ENCODE measurements around the gene ADH4.
A peak's percentile ranks its signal among the peaks of the same experiment; 100 is the strongest.
"Not testable (repeated sequence)": the region's sequence is repeated elsewhere in the genome, so short reads cannot be mapped to it uniquely, and the experiment has no call there.

The ADH4 gene

DNA sequence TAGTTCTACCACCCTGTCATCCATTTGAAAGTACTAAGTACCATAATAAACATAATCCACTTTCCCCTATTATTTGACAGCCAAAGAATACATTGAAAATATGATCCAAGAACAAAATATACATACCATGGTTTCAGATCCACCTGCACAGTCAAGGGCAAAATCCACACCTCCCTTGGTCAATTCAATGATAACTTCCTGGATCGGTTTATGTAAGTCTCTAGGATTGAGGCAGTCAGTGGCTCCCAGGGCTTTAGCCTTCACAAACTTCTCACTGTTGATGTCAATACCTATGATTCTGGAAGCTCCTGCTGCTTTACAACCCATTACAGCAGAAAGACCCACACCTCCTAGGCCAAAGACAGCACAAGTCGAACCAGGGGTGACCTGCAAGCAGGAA lies 12.7 kb downstream of the ADH4 start:
- FAIRE-seq, result no peak

- FAIRE-seq, result no peak
Observed at GRCh38 chr4:99126376-99126775, 17.7 kb downstream of the ADH4 start.

- no peak for FAIRE-seq
Observed at GRCh38 chr4:99121008-99121407, 23.1 kb downstream of the ADH4 start.

- FAIRE-seq, result no peak
Observed at GRCh38 chr4:99120501-99120900, 23.6 kb downstream of the ADH4 start.

DNA sequence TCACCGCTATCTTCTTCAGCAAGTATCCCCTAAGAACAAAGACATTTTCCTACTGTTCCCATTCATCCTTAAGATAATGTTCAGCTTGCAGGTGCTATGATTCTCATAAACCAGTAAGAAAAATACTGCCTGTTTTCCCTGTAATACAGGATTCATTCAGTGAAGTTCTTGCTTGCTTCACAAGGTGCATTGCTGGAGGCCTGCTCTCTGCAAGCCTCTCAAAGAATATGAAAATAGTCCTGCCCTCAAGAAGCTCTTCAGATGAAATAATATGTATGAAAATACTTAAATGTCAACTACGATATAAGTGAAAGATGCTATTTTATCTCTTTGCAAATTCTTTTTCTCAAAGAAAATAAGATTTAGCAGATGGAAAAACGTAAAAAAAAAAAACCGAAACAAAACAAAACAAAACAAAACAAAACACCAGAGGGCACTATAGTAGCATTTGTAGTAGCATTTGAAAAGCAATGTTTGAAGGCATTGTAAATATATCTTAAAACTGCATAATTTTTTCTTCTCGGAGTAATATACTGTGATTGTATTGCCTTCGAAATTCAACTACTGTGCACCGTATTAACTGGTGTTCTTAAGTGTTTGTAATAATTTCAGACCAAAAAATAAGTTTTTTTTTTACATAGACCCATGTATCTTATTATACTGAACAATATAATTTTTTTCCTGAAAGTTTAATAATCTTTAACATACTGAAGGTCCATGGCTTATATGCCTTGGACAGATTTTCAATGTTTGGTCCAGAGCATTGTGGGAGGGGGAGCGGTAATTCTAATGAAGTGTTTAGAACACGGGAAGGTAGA lies 26.0 kb downstream of the ADH4 start:
- FAIRE-seq, result peak; percentile 97

DNA sequence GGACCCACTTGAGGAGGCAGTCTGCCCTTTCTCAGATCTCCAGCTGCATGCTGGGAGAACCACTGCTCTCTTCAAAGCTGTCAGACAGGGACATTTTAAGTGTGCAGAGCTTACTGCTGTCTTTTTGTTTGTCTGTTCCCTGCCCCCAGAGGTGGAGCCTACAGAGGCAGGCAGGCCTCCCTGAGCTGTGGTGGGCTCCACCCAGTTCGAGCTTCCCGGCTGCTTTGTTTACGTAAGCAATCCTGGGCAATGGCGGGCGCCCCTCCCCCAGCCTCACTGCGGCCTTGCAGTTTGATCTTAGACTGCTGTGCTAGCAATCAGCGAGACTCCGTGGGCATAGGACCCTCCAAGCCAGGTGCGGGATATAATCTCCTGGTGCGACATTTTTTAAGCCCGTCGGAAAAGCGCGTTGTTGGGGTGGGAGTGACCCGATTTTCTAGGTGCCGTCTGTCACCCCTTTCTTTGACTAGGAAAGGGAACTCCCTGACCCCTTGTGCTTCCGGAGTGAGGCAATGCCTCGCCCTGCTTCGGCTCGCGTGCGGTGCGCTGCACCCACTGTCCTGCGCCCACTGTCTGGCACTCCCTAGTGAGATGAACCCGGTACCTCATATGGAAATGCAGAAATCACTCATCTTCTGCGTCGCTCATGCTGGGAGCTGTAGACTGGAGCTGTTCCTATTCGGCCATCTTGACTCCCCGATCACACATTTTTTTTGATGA lies 26.8 kb downstream of the ADH4 start:
- FAIRE-seq, result not testable (repeated sequence)

DNA sequence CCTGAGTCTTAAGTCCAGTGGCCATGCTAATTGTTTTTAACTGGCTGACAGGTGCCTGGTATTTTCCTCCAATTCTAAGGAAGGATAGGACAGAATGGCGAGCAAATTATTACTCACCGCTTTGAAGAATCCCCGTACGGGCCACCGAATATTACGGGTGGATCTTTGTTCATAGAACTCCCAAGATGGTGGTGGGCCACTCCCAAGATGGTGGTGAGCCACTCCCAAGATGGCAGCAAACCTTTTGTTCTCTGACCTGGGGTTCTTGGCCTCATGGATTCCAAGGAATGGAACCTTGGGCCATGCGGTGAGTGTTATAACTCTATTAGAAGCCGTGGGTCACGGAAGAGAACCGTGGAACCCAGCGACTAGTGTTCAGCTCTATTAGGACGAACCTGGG lies 34.8 kb downstream of the ADH4 start:
- FAIRE-seq, result not testable (repeated sequence)

GRCh38 chr4:99104153-99104552 lies 39.9 kb downstream of the ADH4 start:
- no peak for FAIRE-seq

GRCh38 chr4:99103166-99103565 lies 40.9 kb downstream of the ADH4 start:
- no peak for FAIRE-seq

- no peak for FAIRE-seq
Observed at GRCh38 chr4:99102634-99103033, 41.5 kb downstream of the ADH4 start.

DNA sequence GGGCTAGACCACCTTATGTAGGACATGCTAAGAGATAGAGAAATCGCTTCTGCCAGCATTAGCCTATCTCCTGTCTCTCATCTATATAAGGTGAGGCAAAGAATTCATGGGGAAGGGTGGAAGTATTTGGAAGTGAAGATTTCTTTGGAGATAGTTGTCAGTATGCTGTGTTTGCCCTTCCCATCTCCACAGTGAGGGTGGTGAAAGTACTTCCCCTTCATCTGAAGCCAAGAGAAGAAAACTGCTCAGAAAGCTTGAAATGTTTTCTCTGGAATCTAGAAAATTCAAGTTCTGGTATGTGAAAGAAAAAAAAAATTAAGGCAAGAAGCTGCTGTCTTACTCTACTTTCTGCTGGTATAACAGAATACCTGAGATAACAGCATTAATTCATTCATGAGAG lies 43.2 kb downstream of the ADH4 start:
- no peak for FAIRE-seq

DNA sequence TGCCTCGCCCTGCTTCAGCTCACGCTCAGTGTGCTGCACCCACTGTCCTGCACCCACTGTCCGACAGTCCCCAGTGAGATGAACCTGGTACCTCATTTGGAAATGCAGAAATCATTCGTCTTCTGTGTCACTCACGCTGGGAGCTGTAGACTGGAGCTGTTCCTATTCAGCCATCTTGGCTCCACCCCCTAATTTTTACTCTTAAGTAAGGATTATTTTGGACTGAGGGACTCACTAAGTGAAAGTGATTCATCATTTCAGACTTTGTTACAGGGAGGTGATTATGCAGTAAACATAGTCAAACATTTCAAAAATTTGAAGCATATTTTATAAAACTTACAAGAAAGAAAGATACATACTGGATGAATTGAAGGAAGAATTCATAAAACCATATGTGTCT lies 44.3 kb downstream of the ADH4 start:
- not testable (repeated sequence) for FAIRE-seq

GRCh38 chr4:99099311-99099710 lies 44.8 kb downstream of the ADH4 start:
- FAIRE-seq, result no peak

- FAIRE-seq, result not testable (repeated sequence)
Observed at GRCh38 chr4:99091841-99092240, 52.3 kb downstream of the ADH4 start.

GRCh38 chr4:99091216-99091575 lies 52.9 kb downstream of the ADH4 start:
- FAIRE-seq, result no peak

DNA sequence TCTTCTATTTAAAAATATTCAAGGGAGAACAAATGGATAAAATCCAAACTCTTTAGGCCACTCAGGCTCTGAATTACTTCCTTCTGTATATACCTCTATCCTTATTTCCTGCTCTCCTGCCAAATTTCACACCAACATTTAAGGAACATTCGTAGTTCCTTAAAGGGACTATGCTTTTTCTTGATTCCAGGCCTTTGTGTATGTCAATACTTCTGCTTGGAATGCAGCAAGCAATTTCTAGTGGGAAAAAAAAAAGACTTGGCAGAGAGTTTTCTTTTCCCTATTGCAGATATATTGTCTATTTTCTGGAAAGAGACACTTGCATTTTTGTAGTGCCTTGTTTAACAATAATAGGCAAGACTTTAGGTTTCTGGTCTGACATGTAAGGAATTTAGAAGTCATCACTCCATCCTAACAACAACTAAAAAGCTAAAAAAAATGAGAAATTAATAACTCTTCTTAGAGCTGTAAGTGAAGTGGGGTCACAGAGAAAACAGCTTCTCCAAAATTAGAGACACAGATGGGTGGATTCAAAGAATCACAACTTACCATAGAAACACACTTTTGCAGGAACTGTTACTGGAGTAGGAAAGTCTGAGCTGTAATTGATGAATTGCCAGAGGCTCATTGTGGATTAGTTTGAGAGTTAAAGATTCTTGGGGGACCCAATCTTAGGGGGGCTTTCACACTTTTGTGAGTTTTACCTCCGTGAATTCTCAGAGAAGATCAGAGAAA lies 53.4 kb downstream of the ADH4 start:
- no peak for FAIRE-seq

DNA sequence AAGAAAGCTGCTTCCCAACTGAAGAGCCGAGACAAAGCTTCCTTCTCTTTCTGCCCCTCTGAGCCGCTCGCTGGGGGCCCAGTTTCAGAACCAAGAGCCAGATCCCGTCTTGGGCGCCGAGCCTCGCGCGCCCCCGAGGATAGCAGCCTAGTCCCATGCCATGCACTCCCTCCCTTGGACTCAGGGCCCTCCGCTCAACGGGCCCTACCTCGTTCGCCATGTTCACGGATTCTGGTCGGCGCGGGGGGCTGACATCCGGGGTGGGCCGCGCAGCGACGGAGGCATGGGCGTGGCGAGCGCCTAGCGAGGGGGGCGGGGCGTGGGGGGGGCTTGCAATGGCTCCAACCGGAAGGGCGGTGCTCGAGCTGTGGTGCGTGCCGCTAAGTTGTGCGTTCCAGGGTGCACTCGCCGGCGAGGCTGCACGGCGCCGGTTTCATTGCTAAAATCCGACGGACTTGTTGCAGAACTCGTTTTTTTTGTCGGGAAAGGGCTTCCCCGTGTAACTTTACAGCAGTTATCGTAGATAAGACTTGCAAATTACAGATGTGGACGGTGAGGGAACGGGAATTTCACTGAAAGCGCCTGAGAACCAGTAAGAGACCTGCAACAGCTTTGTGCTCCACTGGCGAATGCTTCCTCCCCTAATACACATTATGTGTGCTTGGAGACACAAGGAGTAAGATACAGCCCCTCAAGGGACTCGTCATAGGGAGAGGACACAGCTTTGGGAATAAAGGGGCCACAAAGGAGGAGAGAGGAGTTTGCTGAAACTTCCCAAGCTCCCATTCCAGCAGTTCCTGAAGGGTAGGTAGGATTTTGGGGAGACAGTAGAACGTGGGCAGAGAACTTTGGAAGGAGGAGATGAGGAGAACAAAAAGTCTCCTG lies 55.4 kb downstream of the ADH4 start, which contains the start of gene ADH5:
Gene ADH5 (minus strand): TSS at position 308 of the 885 bp plus-strand sequence. CDS start 88 bp downstream, at position 220.
- no peak for FAIRE-seq

DNA sequence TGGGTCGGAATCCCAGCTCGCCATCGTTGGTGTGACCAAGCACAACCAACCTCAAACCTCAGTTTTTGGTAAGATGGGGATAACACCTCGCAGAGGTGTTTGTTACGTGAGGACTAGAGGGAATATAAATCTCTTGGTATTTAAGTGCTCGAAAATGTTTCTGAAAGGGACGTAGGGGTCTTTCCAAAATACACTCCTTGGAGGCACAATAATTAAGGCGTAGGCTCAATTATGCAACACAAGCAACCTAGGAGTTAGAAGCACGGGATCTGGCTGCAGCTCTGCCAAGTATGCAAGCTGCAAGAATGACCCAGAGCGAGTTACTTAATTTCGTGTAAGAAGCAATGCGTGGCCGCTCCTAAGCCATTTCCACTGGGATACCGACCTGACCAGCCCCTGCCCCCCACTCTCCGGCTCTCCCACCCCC lies 56.1 kb downstream of the ADH4 start:
- no peak for FAIRE-seq

DNA sequence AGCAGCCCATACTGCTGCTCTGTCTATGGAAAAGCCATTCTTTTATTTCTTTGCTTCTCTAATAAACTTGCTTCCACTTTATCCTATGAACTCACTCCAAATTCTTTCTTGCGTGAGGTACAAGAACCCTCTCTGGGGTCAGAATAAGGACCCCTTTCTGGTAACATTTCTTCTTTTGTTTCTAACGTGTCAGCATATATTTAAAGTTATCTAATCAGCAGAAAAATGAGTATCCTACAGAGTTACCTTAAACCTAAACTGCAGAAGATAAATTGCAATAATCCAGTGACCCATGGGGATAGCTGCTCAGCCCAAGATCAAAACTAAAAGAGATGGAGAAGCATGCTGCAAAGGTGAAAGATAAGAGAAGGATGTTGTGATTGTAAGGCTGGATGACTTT lies 59.5 kb downstream of the ADH4 start:
- FAIRE-seq, result no peak

DNA sequence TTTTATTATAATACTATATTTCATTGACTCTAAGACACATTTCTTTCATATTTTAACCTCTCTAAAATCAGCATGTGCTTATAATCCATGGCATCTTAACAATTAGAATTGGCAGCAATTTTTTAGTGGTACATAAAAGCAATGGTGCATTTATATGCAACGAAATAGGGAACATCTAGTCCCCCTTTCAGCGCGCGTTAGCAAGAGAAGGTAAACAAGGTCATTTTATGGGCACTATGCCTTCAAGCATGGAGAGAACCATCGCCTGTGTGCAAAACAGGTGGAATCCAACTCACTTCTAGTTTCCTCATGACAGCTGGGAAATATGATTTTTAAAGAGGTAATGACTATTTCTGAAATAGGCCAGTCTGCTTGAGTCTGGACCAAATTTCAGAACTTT lies 61.9 kb downstream of the ADH4 start:
- no peak for FAIRE-seq

DNA sequence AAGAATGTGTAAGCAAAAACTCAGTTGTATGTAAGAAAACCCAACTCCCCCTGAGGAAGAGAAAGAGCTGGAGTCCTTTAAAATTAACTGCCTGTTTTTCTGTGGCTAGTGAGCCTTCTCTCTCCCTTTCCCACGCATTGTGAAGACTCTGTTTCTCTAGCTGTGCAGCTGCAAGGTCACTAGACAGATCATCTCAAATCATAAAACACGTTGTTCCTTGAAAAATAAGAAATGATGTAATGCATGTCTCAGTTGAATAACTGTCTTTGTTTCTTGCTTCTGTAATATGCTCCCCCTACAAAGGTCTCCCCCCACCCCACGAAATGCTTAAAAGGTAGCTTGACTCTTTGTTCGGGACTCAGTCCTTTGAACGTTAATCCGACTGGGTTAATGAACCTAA lies 63.2 kb downstream of the ADH4 start:
- FAIRE-seq, result not testable (repeated sequence)

- no peak for FAIRE-seq
Observed at GRCh38 chr4:99079625-99080295, 64.3 kb downstream of the ADH4 start.

Measured in islet of Langerhans (tissue), 1 donor.